HepG2 (cell line): ENCODE results near the gene ZNF217. TPM values are rescaled to one million over a fixed set of nuclear protein-coding genes. Genes with fewer than 3 reads are reported as not detected.

ENCODE experiments used
- ARHGAP35 ChIP-seq: sonication (generic); formaldehyde crosslinking; IDR thresholded peaks from 2 replicates; pipeline ENCODE4 v1.9.0; 2022; ENCODE audit warnings: mild to moderate bottlenecking, inconsistent platforms, moderate library complexity, missing genetic modification reagents, borderline replicate concordance
- DDIT3 ChIP-seq: sonication (generic); formaldehyde crosslinking; IDR thresholded peaks from 2 replicates; pipeline ENCODE4 v1.4.0; 2020; ENCODE audit warnings: mild to moderate bottlenecking, missing genetic modification reagents
- ERF ChIP-seq: IDR thresholded peaks from 2 replicates; pipeline ENCODE4 v1.6.1; 2018; ENCODE audit warnings: missing biosample characterization, missing genetic modification reagents
- ETV5 ChIP-seq: IDR thresholded peaks from 2 replicates; pipeline ENCODE4 v1.6.1; 2018; ENCODE audit warnings: missing biosample characterization, missing genetic modification reagents, inconsistent platforms, borderline replicate concordance
- GABPA ChIP-seq, 2 experiments: IDR thresholded peaks; 2 replicates each; pipeline ENCODE4 v1.6.1; 2011 to 2016; ENCODE audit warnings: low read depth in 2 of 2, low read length in 1 of 2, missing biosample characterization in 1 of 2, missing genetic modification characterization in 1 of 2
- KAT8 ChIP-seq: IDR thresholded peaks from 2 replicates; pipeline ENCODE4 v1.6.1; 2016; ENCODE audit warnings: missing genetic modification reagents, missing compliant biosample characterization
- KDM3A ChIP-seq: IDR thresholded peaks from 2 replicates; pipeline ENCODE4 v1.6.1; 2018; ENCODE audit warnings: low read depth, missing compliant biosample characterization
- KLF16 ChIP-seq, 2 experiments: sonication (generic) in 1 of 2; formaldehyde crosslinking in 1 of 2; IDR thresholded peaks; 2 replicates each; pipeline versions ENCODE4 v1.6.1 to v1.8.0; 2016 to 2023; ENCODE audit warnings: missing genetic modification reagents in 2 of 2, missing compliant biosample characterization in 1 of 2
- NFYC ChIP-seq: IDR thresholded peaks from 2 replicates; pipeline ENCODE4 v1.6.1; 2016; ENCODE audit warnings: missing genetic modification reagents, missing compliant biosample characterization
- RCOR2 ChIP-seq: IDR thresholded peaks from 2 replicates; pipeline ENCODE4 v1.6.1; 2016; ENCODE audit warnings: missing biosample characterization, missing genetic modification reagents
- REL ChIP-seq: sonication (generic); formaldehyde crosslinking; conservative IDR thresholded peaks from 2 replicates; pipeline ENCODE4 v1.8.0; 2022; ENCODE audit warnings: mild to moderate bottlenecking, missing genetic modification reagents, moderate library complexity
- REPIN1 ChIP-seq: sonication (generic); formaldehyde crosslinking; IDR thresholded peaks from 2 replicates; pipeline ENCODE4 v1.8.0; 2022; ENCODE audit warnings: missing genetic modification reagents, low read depth, mild to moderate bottlenecking, borderline replicate concordance
- RFXANK ChIP-seq: IDR thresholded peaks from 2 replicates; pipeline ENCODE4 v1.6.1; 2016
- SOX13 ChIP-seq, 3 experiments: fragments of 450-650 bp in 1 of 3; sonication (generic) in 1 of 3; formaldehyde crosslinking in 1 of 3; IDR thresholded peaks in 2 of 3; conservative IDR thresholded peaks in 1 of 3; 2 replicates each; pipeline versions ENCODE4 v1.5.0 to v1.6.1; 2016 to 2020; ENCODE audit warnings: antibody characterized with exemption in 1 of 3, mild to moderate bottlenecking in 1 of 3, missing compliant biosample characterization in 1 of 3, missing genetic modification reagents in 1 of 3, moderate library complexity in 1 of 3
- ZFP36L1 ChIP-seq: sonication (generic); formaldehyde crosslinking; IDR thresholded peaks from 2 replicates; pipeline ENCODE4 v1.8.0; 2022; ENCODE audit warnings: mild to moderate bottlenecking, missing genetic modification reagents, moderate library complexity
- ZNF124 ChIP-seq: sonication (generic); formaldehyde crosslinking; IDR thresholded peaks from 2 replicates; pipeline ENCODE4 v1.4.0; 2020; ENCODE audit warnings: missing genetic modification reagents
- ZNF30 ChIP-seq: sonication (generic); formaldehyde crosslinking; IDR thresholded peaks from 2 replicates; pipeline ENCODE4 v1.5.0; 2020; ENCODE audit warnings: mild to moderate bottlenecking, missing genetic modification reagents
- ZNF552 ChIP-seq: sonication (generic); formaldehyde crosslinking; IDR thresholded peaks from 2 replicates; pipeline ENCODE4 v1.9.0; 2022; ENCODE audit warnings: missing genetic modification reagents, mild to moderate bottlenecking, borderline replicate concordance
- ZSCAN12 ChIP-seq: sonication (generic); formaldehyde crosslinking; IDR thresholded peaks from 2 replicates; pipeline ENCODE4 v1.9.0; 2021; ENCODE audit warnings: mild to moderate bottlenecking, missing genetic modification reagents
- polyA plus RNA-seq, 8 experiments: library from polyadenylated mRNA; depleted of rRNA in 3 of 8; stranded (reverse) in 7 of 8; unstranded in 1 of 8; fragments of >200 nt; fragmentation: Illumina TruSeq in 4 of 8; extraction: Trizol in 4 of 8; gene quantifications; 2 replicates each; pipeline versions ENCODE4 v1.2.1 to v1.2.3, GENCODE V29; 2011 to 2016; ENCODE audit warnings: low read depth in 4 of 8, missing spikeins in 1 of 8, mixed read lengths in 1 of 8; ENCODE audit not compliant: insufficient read depth in 1 of 8
- total RNA-seq, 5 experiments: library from RNA; depleted of rRNA; stranded (reverse); fragments of >200 nt; fragmentation: Illumina TruSeq; extraction: Trizol; gene quantifications; 2 replicates each; pipeline ENCODE4 v1.2.3, GENCODE V29; 2016; ENCODE audit warnings: low read depth in 1 of 5
- TF ChIP-seq, protein P1 (sequence below): sonication (generic); formaldehyde crosslinking; IDR thresholded peaks from 2 replicates; pipeline ENCODE4 v1.4.0; 2020; ENCODE audit warnings: missing genetic modification reagents, borderline replicate concordance
- TF ChIP-seq, protein P2 (sequence below): sonication (generic); formaldehyde crosslinking; IDR thresholded peaks from 2 replicates; pipeline ENCODE4 v1.4.0; 2020; ENCODE audit warnings: missing genetic modification reagents, borderline replicate concordance

Gene ZNF217
- total and polyA plus RNA-seq, 2 of the 13 experiments (the other 11 are each of a cell fraction or from before 2014, with no cell fraction given): 22.3 to 29.8 TPM

DNA sequence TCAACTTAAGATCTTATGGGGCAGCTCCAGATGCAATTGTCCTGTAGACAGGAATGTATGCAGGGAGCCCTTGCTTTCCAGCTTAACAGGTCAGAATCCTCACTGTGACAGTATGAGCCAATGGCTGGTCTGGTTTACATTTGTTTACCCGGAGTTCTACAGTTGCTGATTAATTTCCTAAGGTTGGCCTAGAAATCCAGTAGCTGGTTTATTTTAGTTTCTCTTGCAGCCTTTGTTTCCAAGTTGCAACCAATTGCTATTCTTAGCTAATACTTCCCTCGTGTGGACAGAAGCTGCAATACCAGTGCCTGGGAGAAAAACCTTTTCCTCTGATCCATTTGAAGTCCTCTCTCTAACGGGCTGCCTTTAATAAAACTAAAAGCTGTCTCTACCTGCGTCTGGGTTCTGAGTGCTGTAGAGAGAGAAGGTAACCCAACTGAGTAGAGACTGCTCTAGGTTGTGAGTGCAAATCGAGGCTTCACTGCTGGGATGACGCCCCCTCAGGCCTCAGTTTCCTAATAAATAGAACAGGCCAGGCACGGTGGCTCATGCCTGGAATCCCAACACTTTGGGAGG is 45.9 kb downstream of the ZNF217 start (continued):
- TF ChIP-seq, protein P1, sequence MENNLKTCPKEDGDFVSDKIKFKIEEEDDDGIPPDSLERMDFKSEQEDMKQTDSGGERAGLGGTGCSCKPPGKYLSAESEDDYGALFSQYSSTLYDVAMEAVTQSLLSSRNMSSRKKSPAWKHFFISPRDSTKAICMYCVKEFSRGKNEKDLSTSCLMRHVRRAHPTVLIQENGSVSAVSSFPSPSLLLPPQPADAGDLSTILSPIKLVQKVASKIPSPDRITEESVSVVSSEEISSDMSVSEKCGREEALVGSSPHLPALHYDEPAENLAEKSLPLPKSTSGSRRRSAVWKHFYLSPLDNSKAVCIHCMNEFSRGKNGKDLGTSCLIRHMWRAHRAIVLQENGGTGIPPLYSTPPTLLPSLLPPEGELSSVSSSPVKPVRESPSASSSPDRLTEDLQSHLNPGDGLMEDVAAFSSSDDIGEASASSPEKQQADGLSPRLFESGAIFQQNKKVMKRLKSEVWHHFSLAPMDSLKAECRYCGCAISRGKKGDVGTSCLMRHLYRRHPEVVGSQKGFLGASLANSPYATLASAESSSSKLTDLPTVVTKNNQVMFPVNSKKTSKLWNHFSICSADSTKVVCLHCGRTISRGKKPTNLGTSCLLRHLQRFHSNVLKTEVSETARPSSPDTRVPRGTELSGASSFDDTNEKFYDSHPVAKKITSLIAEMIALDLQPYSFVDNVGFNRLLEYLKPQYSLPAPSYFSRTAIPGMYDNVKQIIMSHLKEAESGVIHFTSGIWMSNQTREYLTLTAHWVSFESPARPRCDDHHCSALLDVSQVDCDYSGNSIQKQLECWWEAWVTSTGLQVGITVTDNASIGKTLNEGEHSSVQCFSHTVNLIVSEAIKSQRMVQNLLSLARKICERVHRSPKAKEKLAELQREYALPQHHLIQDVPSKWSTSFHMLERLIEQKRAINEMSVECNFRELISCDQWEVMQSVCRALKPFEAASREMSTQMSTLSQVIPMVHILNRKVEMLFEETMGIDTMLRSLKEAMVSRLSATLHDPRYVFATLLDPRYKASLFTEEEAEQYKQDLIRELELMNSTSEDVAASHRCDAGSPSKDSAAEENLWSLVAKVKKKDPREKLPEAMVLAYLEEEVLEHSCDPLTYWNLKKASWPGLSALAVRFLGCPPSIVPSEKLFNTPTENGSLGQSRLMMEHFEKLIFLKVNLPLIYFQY (CRISPR knock-in tag): 0 out of 2 replicates have a peak, but pooled peaks have one; percentile 58
- TF ChIP-seq GABPA (IDR thresholded peaks at IDR 0.05; ENCODE audit: low read depth, low read length) (no peak), GABPA (CRISPR knock-in tag; IDR thresholded peaks at IDR 0.05; ENCODE audit: low read depth) (peak; percentile 11; the same call in 1 of the 2 replicates), ZSCAN12 (CRISPR knock-in tag) (no peak), KDM3A (peak; percentile 56; the same call in 1 of the 2 replicates), RCOR2 (CRISPR knock-in tag) (0 out of 2 replicates have a peak, but pooled peaks have one; percentile 61), REL (CRISPR knock-in tag) (no peak), ZNF30 (CRISPR knock-in tag) (no peak), KAT8 (CRISPR knock-in tag) (peak; percentile 72; the same call in 1 of the 2 replicates), ETV5 (CRISPR knock-in tag) (0 out of 2 replicates have a peak, but pooled peaks have one; percentile 8), ARHGAP35 (CRISPR knock-in tag) (peak; percentile 45; the same call in 1 of the 2 replicates), RFXANK (no peak), ZNF552 (CRISPR knock-in tag) (no peak), ZNF124 (CRISPR knock-in tag) (peak; percentile 89), KLF16 (CRISPR knock-in tag; IDR thresholded peaks at IDR 0.05) (peak in 1 of 2 experiments; percentile 91; a peak in 2 of 4 replicates), ZFP36L1 (CRISPR knock-in tag) (no peak), DDIT3 (0 out of 2 replicates have a peak, but pooled peaks have one; percentile 83), ERF (peak; percentile 92), NFYC (CRISPR knock-in tag) (0 out of 2 replicates have a peak, but pooled peaks have one; percentile 24), SOX13 (IDR thresholded peaks at IDR 0.05) (no peak), SOX13 (CRISPR knock-in tag; conservative IDR thresholded peaks at IDR 0.05 in 1 of 2, IDR thresholded peaks at IDR 0.05 in 1 of 2) (peak in 1 of 2 experiments; percentile 35; a peak in 1 of 4 replicates), REPIN1 (CRISPR knock-in tag) (peak; percentile 66; the same call in 1 of the 2 replicates)
- TF ChIP-seq, protein P2, sequence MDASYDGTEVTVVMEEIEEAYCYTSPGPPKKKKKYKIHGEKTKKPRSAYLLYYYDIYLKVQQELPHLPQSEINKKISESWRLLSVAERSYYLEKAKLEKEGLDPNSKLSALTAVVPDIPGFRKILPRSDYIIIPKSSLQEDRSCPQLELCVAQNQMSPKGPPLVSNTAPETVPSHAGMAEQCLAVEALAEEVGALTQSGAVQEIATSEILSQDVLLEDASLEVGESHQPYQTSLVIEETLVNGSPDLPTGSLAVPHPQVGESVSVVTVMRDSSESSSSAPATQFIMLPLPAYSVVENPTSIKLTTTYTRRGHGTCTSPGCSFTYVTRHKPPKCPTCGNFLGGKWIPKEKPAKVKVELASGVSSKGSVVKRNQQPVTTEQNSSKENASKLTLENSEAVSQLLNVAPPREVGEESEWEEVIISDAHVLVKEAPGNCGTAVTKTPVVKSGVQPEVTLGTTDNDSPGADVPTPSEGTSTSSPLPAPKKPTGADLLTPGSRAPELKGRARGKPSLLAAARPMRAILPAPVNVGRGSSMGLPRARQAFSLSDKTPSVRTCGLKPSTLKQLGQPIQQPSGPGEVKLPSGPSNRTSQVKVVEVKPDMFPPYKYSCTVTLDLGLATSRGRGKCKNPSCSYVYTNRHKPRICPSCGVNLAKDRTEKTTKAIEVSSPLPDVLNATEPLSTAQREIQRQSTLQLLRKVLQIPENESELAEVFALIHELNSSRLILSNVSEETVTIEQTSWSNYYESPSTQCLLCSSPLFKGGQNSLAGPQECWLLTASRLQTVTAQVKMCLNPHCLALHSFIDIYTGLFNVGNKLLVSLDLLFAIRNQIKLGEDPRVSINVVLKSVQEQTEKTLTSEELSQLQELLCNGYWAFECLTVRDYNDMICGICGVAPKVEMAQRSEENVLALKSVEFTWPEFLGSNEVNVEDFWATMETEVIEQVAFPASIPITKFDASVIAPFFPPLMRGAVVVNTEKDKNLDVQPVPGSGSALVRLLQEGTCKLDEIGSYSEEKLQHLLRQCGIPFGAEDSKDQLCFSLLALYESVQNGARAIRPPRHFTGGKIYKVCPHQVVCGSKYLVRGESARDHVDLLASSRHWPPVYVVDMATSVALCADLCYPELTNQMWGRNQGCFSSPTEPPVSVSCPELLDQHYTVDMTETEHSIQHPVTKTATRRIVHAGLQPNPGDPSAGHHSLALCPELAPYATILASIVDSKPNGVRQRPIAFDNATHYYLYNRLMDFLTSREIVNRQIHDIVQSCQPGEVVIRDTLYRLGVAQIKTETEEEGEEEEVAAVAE (CRISPR knock-in tag): peak; percentile 82
